ENCODE data around the gene BGN.

BGN gene

DNA sequence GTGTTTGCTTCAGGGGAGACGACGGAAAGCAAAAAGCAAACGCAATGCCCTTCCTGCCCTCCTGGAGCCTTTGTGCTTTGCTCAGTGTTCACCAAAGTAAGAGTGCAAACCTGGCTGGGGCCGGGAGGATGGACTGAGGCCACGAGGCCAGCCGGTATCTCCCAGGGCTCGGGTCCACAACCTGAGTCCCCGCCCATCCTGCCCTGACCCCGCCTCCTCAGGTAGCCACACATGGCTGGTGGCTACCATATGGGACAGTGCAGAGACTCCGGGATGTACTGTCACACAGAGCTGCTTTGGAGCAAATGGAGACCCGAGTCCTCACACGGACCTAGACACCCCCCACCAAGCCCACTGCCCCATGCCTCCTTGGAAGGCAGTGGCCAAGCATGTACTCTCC is 27.5 kb downstream of the BGN start:
- TF ChIP-seq, protein P1, sequence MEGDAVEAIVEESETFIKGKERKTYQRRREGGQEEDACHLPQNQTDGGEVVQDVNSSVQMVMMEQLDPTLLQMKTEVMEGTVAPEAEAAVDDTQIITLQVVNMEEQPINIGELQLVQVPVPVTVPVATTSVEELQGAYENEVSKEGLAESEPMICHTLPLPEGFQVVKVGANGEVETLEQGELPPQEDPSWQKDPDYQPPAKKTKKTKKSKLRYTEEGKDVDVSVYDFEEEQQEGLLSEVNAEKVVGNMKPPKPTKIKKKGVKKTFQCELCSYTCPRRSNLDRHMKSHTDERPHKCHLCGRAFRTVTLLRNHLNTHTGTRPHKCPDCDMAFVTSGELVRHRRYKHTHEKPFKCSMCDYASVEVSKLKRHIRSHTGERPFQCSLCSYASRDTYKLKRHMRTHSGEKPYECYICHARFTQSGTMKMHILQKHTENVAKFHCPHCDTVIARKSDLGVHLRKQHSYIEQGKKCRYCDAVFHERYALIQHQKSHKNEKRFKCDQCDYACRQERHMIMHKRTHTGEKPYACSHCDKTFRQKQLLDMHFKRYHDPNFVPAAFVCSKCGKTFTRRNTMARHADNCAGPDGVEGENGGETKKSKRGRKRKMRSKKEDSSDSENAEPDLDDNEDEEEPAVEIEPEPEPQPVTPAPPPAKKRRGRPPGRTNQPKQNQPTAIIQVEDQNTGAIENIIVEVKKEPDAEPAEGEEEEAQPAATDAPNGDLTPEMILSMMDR (conservative IDR thresholded peaks at IDR 0.05): no peak
- no peak for TF ChIP-seq ZFX (IDR thresholded peaks at IDR 0.05)
- H3K27ac ChIP-seq: no peak overlapping the region

GRCh38 chrX:153523269-153523668 is 28.5 kb downstream of the BGN start:
- H3K27ac ChIP-seq: no peak overlapping the region
- no peak for TF ChIP-seq ZFX (IDR thresholded peaks at IDR 0.05)
- TF ChIP-seq, protein P1 (conservative IDR thresholded peaks at IDR 0.05): no peak

GRCh38 chrX:153524234-153524633 is 29.5 kb downstream of the BGN start:
- no peak for TF ChIP-seq ZFX (IDR thresholded peaks at IDR 0.05)
- TF ChIP-seq, protein P1 (conservative IDR thresholded peaks at IDR 0.05): no peak
- no peak overlapping the region for H3K27ac ChIP-seq

GRCh38 chrX:153525451-153525850 is 30.7 kb downstream of the BGN start:
- H3K27ac ChIP-seq: no peak overlapping the region

DNA sequence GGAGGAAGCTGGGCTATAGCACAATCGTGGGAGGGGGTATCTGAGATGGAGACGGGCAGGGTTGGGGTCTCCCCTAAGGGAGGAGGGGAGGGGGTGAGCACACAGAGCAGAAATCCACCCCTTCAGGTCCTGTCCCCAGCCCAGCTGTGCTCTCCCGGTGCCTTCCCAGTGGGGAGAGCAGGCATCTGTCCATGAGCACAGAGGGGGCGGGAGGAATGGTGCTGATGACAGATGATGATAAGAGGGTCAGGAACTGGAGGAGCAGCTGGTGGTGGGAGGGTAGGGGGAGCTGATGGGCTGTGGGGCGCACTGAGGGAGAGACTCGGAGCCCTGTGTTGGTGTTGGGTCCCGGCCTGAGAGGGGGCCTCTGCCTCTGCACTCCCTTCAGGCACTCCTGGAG is 31.3 kb downstream of the BGN start:
- TF ChIP-seq, protein P1 (conservative IDR thresholded peaks at IDR 0.05): no peak
- no peak for TF ChIP-seq ZFX (IDR thresholded peaks at IDR 0.05)
- no peak overlapping the region for H3K27ac ChIP-seq

More at GRCh38 chrX:153525451-153525850, 30.7 kb downstream of the BGN start:
- no peak for TF ChIP-seq ZFX (IDR thresholded peaks at IDR 0.05)

DNA sequence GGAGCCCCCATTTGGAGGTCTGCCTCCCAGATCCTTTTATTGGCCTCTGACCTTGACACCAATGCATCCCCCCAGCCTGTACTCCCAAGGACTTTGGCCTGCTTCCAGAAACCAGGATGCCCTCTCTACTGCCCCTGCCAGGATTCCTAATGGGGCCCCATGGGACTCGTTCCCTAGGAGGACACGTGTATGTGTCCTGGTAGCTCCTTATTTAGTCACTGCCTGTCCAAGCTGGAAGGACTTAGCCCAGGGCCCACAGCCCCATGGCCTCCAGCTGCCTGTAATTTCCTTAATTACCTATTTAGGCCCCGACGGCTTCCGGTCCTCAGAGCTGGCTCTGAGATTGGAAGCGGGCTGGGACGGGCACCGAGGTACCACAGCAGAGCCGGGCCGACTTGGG is 32.0 kb downstream of the BGN start:
- H3K27ac ChIP-seq: no peak overlapping the region
- TF ChIP-seq, protein P1 (conservative IDR thresholded peaks at IDR 0.05): no peak
- no peak for TF ChIP-seq ZFX (IDR thresholded peaks at IDR 0.05)

- TF ChIP-seq, protein P1 (conservative IDR thresholded peaks at IDR 0.05): no peak
- TF ChIP-seq ZFX (IDR thresholded peaks at IDR 0.05): no peak
- no peak overlapping the region for H3K27ac ChIP-seq
These were observed 32.4 kb downstream of the BGN start for GRCh38 chrX:153527208-153527607.

GRCh38 chrX:153530411-153531129 is 35.8 kb downstream of the BGN start:
- no peak overlapping the region for H3K27ac ChIP-seq
- no peak for TF ChIP-seq ZFX (IDR thresholded peaks at IDR 0.05)
- TF ChIP-seq, protein P1 (conservative IDR thresholded peaks at IDR 0.05): no peak
